A549 (cell line): ENCODE results near the gene KCNN4.

ENCODE experiments used
- CEBPB ChIP-seq, 2 experiments: fragments of >200 bp in 1 of 2; sonication (Bioruptor Twin) in 1 of 2; formaldehyde crosslinking in 1 of 2; IDR thresholded peaks; 2 replicates each; pipeline ENCODE4 v1.6.1; 2012 to 2016
- CTCF ChIP-seq: fragments of >200 bp; sonication (Bioruptor Twin); formaldehyde crosslinking; IDR thresholded peaks from 3 replicates; pipeline ENCODE4 v1.5.1; 2016
- FOSL2 ChIP-seq, 2 experiments: fragments of 450-650 bp in 1 of 2; fragments of >200 bp in 1 of 2; sonication (Bioruptor Twin) in 1 of 2; formaldehyde crosslinking; IDR thresholded peaks; 2 replicates each; pipeline versions ENCODE4 v1.5.0 to v1.6.1; 2016 to 2020; ENCODE audit warnings: mild to moderate bottlenecking in 1 of 2, moderate library complexity in 1 of 2
- NR3C1 ChIP-seq: fragments of >200 bp; sonication (Bioruptor Twin); formaldehyde crosslinking; IDR thresholded peaks from 3 replicates; pipeline ENCODE4 v1.6.1; 2017
- POLR2A ChIP-seq: IDR thresholded peaks from 2 replicates; pipeline ENCODE4 v1.6.1; 2012; ENCODE audit warnings: mild to moderate bottlenecking, low read length
- SMC3 ChIP-seq: fragments of >200 bp; sonication (Bioruptor Twin); formaldehyde crosslinking; IDR thresholded peaks from 3 replicates; pipeline ENCODE4 v1.6.1; 2018; ENCODE audit warnings: inconsistent platforms
- ZSCAN20 ChIP-seq: fragments of 250-450 bp; sonication (Bioruptor Pico); IDR thresholded peaks from 2 replicates; pipeline ENCODE4 v1.8.0; 2022; ENCODE audit warnings: mild to moderate bottlenecking, moderate library complexity
- TF ChIP-seq, protein P1 (sequence below): fragments of 450-650 bp; IDR thresholded peaks from 2 replicates; pipeline ENCODE4 v1.6.1; 2014; ENCODE audit warnings: antibody characterized with exemption

- TF ChIP-seq CTCF (no peak), NR3C1 (no peak), ZSCAN20 (CRISPR knock-in tag) (no peak), POLR2A (no peak), FOSL2 (IDR thresholded peaks at IDR 0.05) (no peak), FOSL2 (CRISPR knock-in tag; IDR thresholded peaks at IDR 0.05) (no peak), CEBPB (IDR thresholded peaks at IDR 0.05) (no peak), SMC3 (no peak)
- TF ChIP-seq, protein P1, sequence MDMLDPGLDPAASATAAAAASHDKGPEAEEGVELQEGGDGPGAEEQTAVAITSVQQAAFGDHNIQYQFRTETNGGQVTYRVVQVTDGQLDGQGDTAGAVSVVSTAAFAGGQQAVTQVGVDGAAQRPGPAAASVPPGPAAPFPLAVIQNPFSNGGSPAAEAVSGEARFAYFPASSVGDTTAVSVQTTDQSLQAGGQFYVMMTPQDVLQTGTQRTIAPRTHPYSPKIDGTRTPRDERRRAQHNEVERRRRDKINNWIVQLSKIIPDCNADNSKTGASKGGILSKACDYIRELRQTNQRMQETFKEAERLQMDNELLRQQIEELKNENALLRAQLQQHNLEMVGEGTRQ = 0 out of 2 replicates have a peak, but pooled peaks have one; percentile 1
Measured at GRCh38 chr19:43782689-43783231, 2.0 kb upstream of the KCNN4 start.
